Fibroblast of lung (primary cell): ENCODE results near the gene MAPKAPK3. TPM values are rescaled to one million over a fixed set of nuclear protein-coding genes. Genes with fewer than 3 reads are reported as not detected.
A peak's percentile ranks its signal among the peaks of the same experiment; 100 is the strongest.

Experiments
- DNase-seq, 2 donors: peaks; one replicate each; pipeline versions ENCODE4 v3.0.0 to v3.0.0-alpha.2; 2010; ENCODE audit warnings: low read depth in 2 of 2
- H2AFZ ChIP-seq: 2 replicates; pipeline ENCODE4 v1.5.1; 2012; ENCODE audit warnings: low read length, control low read depth, inconsistent platforms
- H3K27ac ChIP-seq: 2 replicates; pipeline ENCODE4 v1.5.1; 2011; ENCODE audit warnings: low read length, control low read depth; ENCODE audit not compliant: insufficient read depth
- H3K27me3 ChIP-seq: 2 replicates; pipeline ENCODE4 v1.5.1; 2011; ENCODE audit warnings: mild to moderate bottlenecking, low read length; ENCODE audit not compliant: control insufficient read depth, insufficient read depth
- H3K36me3 ChIP-seq: 2 replicates; pipeline ENCODE4 v1.5.1; 2011; ENCODE audit warnings: low read length; ENCODE audit not compliant: control insufficient read depth, insufficient read depth
- H3K4me1 ChIP-seq: 2 replicates; pipeline ENCODE4 v1.5.1; 2011; ENCODE audit warnings: low read length; ENCODE audit not compliant: control insufficient read depth, insufficient read depth; ENCODE audit errors: extremely low read depth
- H3K4me2 ChIP-seq: 2 replicates; pipeline ENCODE4 v1.5.1; 2011; ENCODE audit warnings: low read length, control low read depth; ENCODE audit not compliant: insufficient read depth; ENCODE audit errors: extremely low read depth
- H3K4me3 ChIP-seq, 4 experiments: fragments of 200-600 bp in 1 of 4; sonication (generic) in 1 of 4; replicated peaks in 1 of 4; 2 replicates each; pipeline ENCODE4 v1.5.1; 2011 to 2016; ENCODE audit warnings: low read length in 4 of 4, low read depth in 3 of 4, mild to moderate bottlenecking in 3 of 4, control low read depth in 2 of 4, inconsistent platforms in 1 of 4, mixed read lengths in 1 of 4; ENCODE audit not compliant: insufficient read depth in 1 of 4; ENCODE audit errors: control extremely low read depth in 1 of 4
- H3K79me2 ChIP-seq: 2 replicates; pipeline ENCODE4 v1.5.1; 2012; ENCODE audit warnings: mild to moderate bottlenecking, low read length, inconsistent platforms; ENCODE audit not compliant: control insufficient read depth, insufficient read depth
- H3K9ac ChIP-seq: 2 replicates; pipeline ENCODE4 v1.5.1; 2011; ENCODE audit warnings: mild to moderate bottlenecking, low read length, control low read depth; ENCODE audit not compliant: insufficient read depth
- H3K9me3 ChIP-seq: 2 replicates; pipeline ENCODE4 v1.5.1; 2012; ENCODE audit warnings: low read depth, low read length; ENCODE audit not compliant: control insufficient read depth, insufficient read depth
- H4K20me1 ChIP-seq: 2 replicates; pipeline ENCODE4 v1.5.1; 2011; ENCODE audit warnings: low read length; ENCODE audit not compliant: control insufficient read depth, insufficient read depth; ENCODE audit errors: extremely low read depth
- EZH2 ChIP-seq: IDR thresholded peaks from 2 replicates; pipeline ENCODE4 v1.5.1; 2012; ENCODE audit warnings: low read length, control low read depth, mild to moderate bottlenecking; ENCODE audit errors: missing control alignments
- polyA plus RNA-seq, 2 donors: library from polyadenylated mRNA; depleted of rRNA in 1 of 2; stranded (reverse) in 1 of 2; unstranded in 1 of 2; fragments of >200 nt; gene quantifications; 2 replicates each; pipeline ENCODE4 v1.2.1, GENCODE V29; 2011 to 2012; ENCODE audit warnings: missing spikeins in 1 of 2
- total RNA-seq: library from RNA; depleted of rRNA; stranded (reverse); fragments of >200 nt; gene quantifications from 2 replicates; pipeline ENCODE4 v1.2.1, GENCODE V29; 2014
- TF ChIP-seq, protein P1 (sequence below), 2 donors: IDR thresholded peaks in 1 of 2; conservative IDR thresholded peaks in 1 of 2; 1 replicate in 1 of 2; 2 replicates in 1 of 2; pipeline ENCODE4 v1.5.1; 2011 to 2012; ENCODE audit warnings: low read length in 2 of 2, control low read depth in 1 of 2, inconsistent platforms in 1 of 2, low read depth in 1 of 2, mild to moderate bottlenecking in 1 of 2

MAPKAPK3 gene
- total and polyA plus RNA-seq, 2 donors (not counting 1 experiment from before 2014, with no cell fraction given), result 34.3 to 38.4 TPM

DNA sequence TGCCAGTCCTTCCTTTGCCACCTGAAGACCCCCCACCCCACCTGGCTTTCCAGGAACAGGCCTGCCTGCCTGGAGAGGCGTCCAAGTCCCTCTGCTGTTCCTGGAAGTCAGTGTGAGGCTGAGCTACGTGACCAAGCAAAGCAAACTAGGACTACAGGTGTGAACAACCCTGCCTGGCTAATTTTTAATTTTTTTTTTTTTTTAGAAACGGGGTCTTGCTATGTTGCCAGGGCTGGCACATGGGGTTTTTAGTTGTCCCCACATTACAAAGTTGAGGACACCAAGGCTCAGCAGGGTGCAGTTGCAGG is 30.2 kb upstream of the MAPKAPK3 start:
- Histone ChIP-seq H3K79me2 (no peaks in the 10 kb centered on the region), H3K4me3 (no peak overlapping the region), H3K36me3 (no peaks in the 10 kb centered on the region), H4K20me1 (no peaks in the 10 kb centered on the region), H3K9ac (no peak overlapping the region), H3K27me3 (no peaks in the 10 kb centered on the region), H3K9me3 (no peaks in the 10 kb centered on the region), H3K4me2 (no peak overlapping the region), H2AFZ (no peak overlapping the region), H3K4me1 (no peaks in the 10 kb centered on the region), H3K27ac (no peak overlapping the region)
- TF ChIP-seq, protein P1, sequence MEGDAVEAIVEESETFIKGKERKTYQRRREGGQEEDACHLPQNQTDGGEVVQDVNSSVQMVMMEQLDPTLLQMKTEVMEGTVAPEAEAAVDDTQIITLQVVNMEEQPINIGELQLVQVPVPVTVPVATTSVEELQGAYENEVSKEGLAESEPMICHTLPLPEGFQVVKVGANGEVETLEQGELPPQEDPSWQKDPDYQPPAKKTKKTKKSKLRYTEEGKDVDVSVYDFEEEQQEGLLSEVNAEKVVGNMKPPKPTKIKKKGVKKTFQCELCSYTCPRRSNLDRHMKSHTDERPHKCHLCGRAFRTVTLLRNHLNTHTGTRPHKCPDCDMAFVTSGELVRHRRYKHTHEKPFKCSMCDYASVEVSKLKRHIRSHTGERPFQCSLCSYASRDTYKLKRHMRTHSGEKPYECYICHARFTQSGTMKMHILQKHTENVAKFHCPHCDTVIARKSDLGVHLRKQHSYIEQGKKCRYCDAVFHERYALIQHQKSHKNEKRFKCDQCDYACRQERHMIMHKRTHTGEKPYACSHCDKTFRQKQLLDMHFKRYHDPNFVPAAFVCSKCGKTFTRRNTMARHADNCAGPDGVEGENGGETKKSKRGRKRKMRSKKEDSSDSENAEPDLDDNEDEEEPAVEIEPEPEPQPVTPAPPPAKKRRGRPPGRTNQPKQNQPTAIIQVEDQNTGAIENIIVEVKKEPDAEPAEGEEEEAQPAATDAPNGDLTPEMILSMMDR (conservative IDR thresholded peaks at IDR 0.05 in 1 of 2, IDR thresholded peaks at IDR 0.05 in 1 of 2; ENCODE audit: low read depth in 1 of 2, low read length in 2 of 2), result no peak
- TF ChIP-seq EZH2, result no peak
- DNase-seq, result no peak

- Histone ChIP-seq H3K36me3 (no peaks in the 10 kb centered on the region), H3K27ac (no peak overlapping the region), H3K4me1 (no peaks in the 10 kb centered on the region), H3K4me3 (no peak overlapping the region), H3K9me3 (no peaks in the 10 kb centered on the region), H3K4me2 (no peak overlapping the region), H3K79me2 (no peaks in the 10 kb centered on the region), H3K27me3 (no peaks in the 10 kb centered on the region), H3K9ac (no peak overlapping the region), H4K20me1 (no peaks in the 10 kb centered on the region), H2AFZ (no peak overlapping the region)
- DNase-seq, result peak in 1 of 2 donors; percentile 35
- no peak for TF ChIP-seq EZH2
- TF ChIP-seq, protein P1 (conservative IDR thresholded peaks at IDR 0.05 in 1 of 2, IDR thresholded peaks at IDR 0.05 in 1 of 2; ENCODE audit: low read depth in 1 of 2, low read length in 2 of 2), result no peak
These were observed 29.6 kb upstream of the MAPKAPK3 start for GRCh38 chr3:50587373-50587772.

- Histone ChIP-seq H3K79me2 (no peaks in the 10 kb centered on the region), H3K4me1 (no peaks in the 10 kb centered on the region), H3K4me3 (no peak overlapping the region), H4K20me1 (no peaks in the 10 kb centered on the region), H3K36me3 (no peaks in the 10 kb centered on the region), H3K27ac (no peak overlapping the region), H3K9ac (no peak overlapping the region), H3K9me3 (no peaks in the 10 kb centered on the region), H2AFZ (no peak overlapping the region), H3K4me2 (no peak overlapping the region), H3K27me3 (no peaks in the 10 kb centered on the region)
- TF ChIP-seq, protein P1 (conservative IDR thresholded peaks at IDR 0.05 in 1 of 2, IDR thresholded peaks at IDR 0.05 in 1 of 2; ENCODE audit: low read depth in 1 of 2, low read length in 2 of 2), result no peak
- no peak for TF ChIP-seq EZH2
- DNase-seq, result no peak
These were observed 28.9 kb upstream of the MAPKAPK3 start for GRCh38 chr3:50587806-50588758.
